HepG2 (cell line): ENCODE data around the gene CAPZA2. TPM values are rescaled to one million over a fixed set of nuclear protein-coding genes. Genes with fewer than 3 reads are reported as not detected.

Source experiments
- ATAC-seq: fragments of 200-7000 bp; cut with Tn5 transposase; 3 replicates; pipeline ENCODE4 v1.9.1; 2020; ENCODE audit warnings: mild to moderate bottlenecking, moderate library complexity
- BruUV-seq: library from RNA; stranded (reverse); fragments of 400-500 nt; replicated peaks from 2 replicates; lab custom pipeline; 2021; lab: Mats Ljungman, UMichigan
- CTCF ChIA-PET: fragments of 300-600 bp; formaldehyde crosslinking; extraction: SDS; loops from one replicate; lab custom pipeline; 2021; ENCODE audit warnings: low total read pairs, inconsistent platforms, low intra/inter-chr PET ratio; lab: Yijun Ruan, JAX
- POLR2A ChIA-PET: fragments of 350-600 bp; sonication (Branson Sonifier 250); formaldehyde crosslinking; loops from one replicate; lab custom pipeline; 2020; ENCODE audit warnings: antibody characterized with exemption, inconsistent platforms; lab: Yijun Ruan, JAX
- DNase-seq: peaks from one replicate; pipeline ENCODE4 v3.0.0-alpha.2; 2015; ENCODE audit warnings: low spot score
- FAIRE-seq: peaks from 3 replicates; lab custom pipeline; 2011; peaks lifted over from hg19 to GRCh38; lab: Jason Lieb, UNC
- H2AFZ ChIP-seq: one replicate; pipeline ENCODE4 v1.6.1; 2011; ENCODE audit warnings: low read length, inconsistent platforms
- H3K27ac ChIP-seq: fragments of 300-600 bp; 3 replicates; pipeline ENCODE4 v1.8.0; 2011; ENCODE audit warnings: mixed run types, mild to moderate bottlenecking, mixed read lengths, low read length, inconsistent platforms; ENCODE audit not compliant: insufficient read depth; ENCODE audit errors: extremely low read length
- H3K27me3 ChIP-seq, 2 experiments: fragments of 200-600 bp in 1 of 2; 2 replicates in 1 of 2; 3 replicates in 1 of 2; pipeline versions ENCODE4 v1.6.0 to v1.8.0; 2011; ENCODE audit warnings: low read length in 2 of 2, mild to moderate bottlenecking in 2 of 2, moderate library complexity in 2 of 2, inconsistent platforms in 1 of 2; ENCODE audit not compliant: insufficient read depth in 2 of 2, control insufficient read depth in 1 of 2
- H3K36me3 ChIP-seq, 2 experiments: fragments of 200-600 bp in 1 of 2; replicated peaks in 1 of 2; 2 replicates in 1 of 2; 3 replicates in 1 of 2; pipeline versions ENCODE4 v1.5.1 to v1.8.0; 2011; ENCODE audit warnings: low read length in 2 of 2, inconsistent platforms in 1 of 2; ENCODE audit not compliant: insufficient read depth in 2 of 2, control insufficient read depth in 1 of 2
- H3K4me1 ChIP-seq: 2 replicates; pipeline ENCODE4 v1.5.1; 2012; ENCODE audit warnings: low read length, inconsistent platforms; ENCODE audit not compliant: insufficient read depth
- H3K4me2 ChIP-seq: 2 replicates; pipeline ENCODE4 v1.6.0; 2011; ENCODE audit warnings: low read depth, low read length, inconsistent platforms
- H3K4me3 ChIP-seq, 3 experiments: fragments of 200-600 bp in 1 of 3; sonication (generic), shearing (Covaris generic) in 1 of 3; replicated peaks in 1 of 3; 2 replicates each; pipeline ENCODE4 v1.5.1; 2011 to 2016; ENCODE audit warnings: low read length in 3 of 3, inconsistent platforms in 2 of 3, low read depth in 2 of 3, mild to moderate bottlenecking in 2 of 3, control low read depth in 1 of 3, mixed read lengths in 1 of 3; ENCODE audit not compliant: insufficient read depth in 1 of 3
- H3K79me2 ChIP-seq: one replicate; pipeline ENCODE4 v1.6.1; 2011; ENCODE audit warnings: low read length, inconsistent platforms; ENCODE audit not compliant: insufficient read depth
- H3K9ac ChIP-seq: 2 replicates; pipeline ENCODE4 v1.6.0; 2011; ENCODE audit warnings: mild to moderate bottlenecking, low read depth, low read length, inconsistent platforms; ENCODE audit not compliant: insufficient read depth
- H3K9me3 ChIP-seq: 2 replicates; pipeline ENCODE4 v1.5.1; 2012; ENCODE audit warnings: mild to moderate bottlenecking, low read length
- H4K20me1 ChIP-seq: 2 replicates; pipeline ENCODE4 v1.6.0; 2011; ENCODE audit warnings: inconsistent platforms, mild to moderate bottlenecking, low read length, moderate library complexity; ENCODE audit not compliant: insufficient read depth
- BRF2 ChIP-seq: sonication (generic); formaldehyde crosslinking; IDR thresholded peaks from 2 replicates; pipeline ENCODE4 v1.8.1; 2022; ENCODE audit warnings: mild to moderate bottlenecking, missing genetic modification reagents
- HNF1B ChIP-seq: sonication (generic); formaldehyde crosslinking; IDR thresholded peaks from 2 replicates; pipeline ENCODE4 v1.5.1; 2020; ENCODE audit warnings: mild to moderate bottlenecking, moderate library complexity, missing genetic modification reagents
- KAT7 ChIP-seq: IDR thresholded peaks from 2 replicates; pipeline ENCODE4 v1.6.1; 2018; ENCODE audit warnings: borderline replicate concordance, missing compliant biosample characterization
- KLF9 ChIP-seq: IDR thresholded peaks from 2 replicates; pipeline ENCODE4 v1.6.1; 2016; ENCODE audit warnings: low read depth
- MAF1 ChIP-seq: sonication (generic); formaldehyde crosslinking; IDR thresholded peaks from 2 replicates; pipeline ENCODE4 v1.5.0; 2020; ENCODE audit warnings: missing genetic modification reagents, borderline replicate concordance
- MEF2D ChIP-seq: sonication (generic); formaldehyde crosslinking; IDR thresholded peaks from 2 replicates; pipeline ENCODE4 v1.5.1; 2020; ENCODE audit warnings: mild to moderate bottlenecking, missing genetic modification reagents
- MTF1 ChIP-seq: sonication (generic); formaldehyde crosslinking; IDR thresholded peaks from 2 replicates; pipeline ENCODE4 v1.5.0; 2020; ENCODE audit warnings: missing genetic modification reagents
- MTF2 ChIP-seq: sonication (generic); formaldehyde crosslinking; IDR thresholded peaks from 2 replicates; pipeline ENCODE4 v1.5.0; 2020; ENCODE audit warnings: missing genetic modification reagents, borderline replicate concordance
- MYPOP ChIP-seq: sonication (generic); formaldehyde crosslinking; IDR thresholded peaks from 2 replicates; pipeline ENCODE4 v1.8.1; 2023; ENCODE audit warnings: mild to moderate bottlenecking, moderate library complexity, missing genetic modification reagents
- NFYC ChIP-seq: IDR thresholded peaks from 2 replicates; pipeline ENCODE4 v1.6.1; 2016; ENCODE audit warnings: missing genetic modification reagents, missing compliant biosample characterization
- PAF1 ChIP-seq: IDR thresholded peaks from 2 replicates; pipeline ENCODE4 v1.6.1; 2016; ENCODE audit warnings: missing genetic modification reagents, missing compliant biosample characterization
- PHF5A ChIP-seq: IDR thresholded peaks from one replicate; pipeline ENCODE4 v1.6.1; 2018; ENCODE audit warnings: low read depth, missing genetic modification reagents; ENCODE audit not compliant: unreplicated experiment
- TAF1 ChIP-seq: sonication (generic); formaldehyde crosslinking; IDR thresholded peaks from 2 replicates; pipeline ENCODE4 v1.4.0; 2020; ENCODE audit warnings: missing genetic modification reagents
- THAP9 ChIP-seq: sonication (generic); formaldehyde crosslinking; IDR thresholded peaks from 2 replicates; pipeline ENCODE4; 2020; ENCODE audit warnings: missing genetic modification reagents, mild to moderate bottlenecking, borderline replicate concordance
- ZBTB7A ChIP-seq: sonication (generic); formaldehyde crosslinking; IDR thresholded peaks from 2 replicates; pipeline ENCODE4 v1.8.0; 2022; ENCODE audit warnings: mild to moderate bottlenecking, missing genetic modification reagents
- ZNF205 ChIP-seq: IDR thresholded peaks from 2 replicates; pipeline ENCODE4 v1.6.1; 2018; ENCODE audit warnings: missing biosample characterization, missing genetic modification reagents
- ZNF263 ChIP-seq: sonication (generic); formaldehyde crosslinking; IDR thresholded peaks from 2 replicates; pipeline ENCODE4 v1.4.0; 2020; ENCODE audit warnings: missing genetic modification reagents
- ZNF703 ChIP-seq: sonication (generic); formaldehyde crosslinking; IDR thresholded peaks from 2 replicates; pipeline ENCODE4 v1.5.1; 2020; ENCODE audit warnings: missing genetic modification reagents, mild to moderate bottlenecking, moderate library complexity, borderline replicate concordance
- WGBS: methylation state at CpG from one replicate; pipeline ENCODE4 v1.1.6; 2017; ENCODE audit warnings: low lambda C conversion rate; 5-methylcytosine and 5-hydroxymethylcytosine counted together
- in situ Hi-C: cut with HindIII; loops from 2 replicates; pipeline ENCODE4 v1.10.0; 2017; ENCODE audit warnings: low pct_unique_long_range_greater_than_20kb; ENCODE audit not compliant: extremely low pct_ligation_motif_present
- intact Hi-C: fragments of 100-400 bp; cut with micrococcal nuclease; formaldehyde crosslinking; loops from one replicate; pipeline ENCODE4 v1.10.0; 2022; ENCODE audit not compliant: unreplicated experiment
- polyA plus RNA-seq, 8 experiments: library from polyadenylated mRNA; depleted of rRNA in 3 of 8; stranded (reverse) in 7 of 8; unstranded in 1 of 8; fragments of >200 nt; fragmentation: Illumina TruSeq in 4 of 8; extraction: Trizol in 4 of 8; gene quantifications; 2 replicates each; pipeline versions ENCODE4 v1.2.1 to v1.2.3, GENCODE V29; 2011 to 2016; ENCODE audit warnings: low read depth in 4 of 8, missing spikeins in 1 of 8, mixed read lengths in 1 of 8; ENCODE audit not compliant: insufficient read depth in 1 of 8
- total RNA-seq, 5 experiments: library from RNA; depleted of rRNA; stranded (reverse); fragments of >200 nt; fragmentation: Illumina TruSeq; extraction: Trizol; gene quantifications; 2 replicates each; pipeline ENCODE4 v1.2.3, GENCODE V29; 2016; ENCODE audit warnings: low read depth in 1 of 5

CAPZA2 gene
- total and polyA plus RNA-seq, 2 of the 13 experiments (the other 11 are each of a cell fraction or from before 2014, with no cell fraction given), result 38.4 to 199 TPM

- Histone ChIP-seq H3K4me3 (peak overlapping the region in 1 of 3 experiments; percentile 88; a peak in 1 of 6 replicates), H2AFZ (peak overlapping the region; percentile 66), H3K4me1 (peaks cover 37% of the 10 kb centered on the region), H3K9me3 (no peaks in the 10 kb centered on the region), H3K27me3 (no peaks in the 10 kb centered on the region; a peak in 1 of 5 replicates), H3K36me3 (no peaks in the 10 kb centered on the region), H3K79me2 (peaks cover 39% of the 10 kb centered on the region), H3K27ac (no peak overlapping the region), H3K9ac (no peak overlapping the region), H4K20me1 (peaks cover 19% of the 10 kb centered on the region), H3K4me2 (peak overlapping the region; percentile 64)
- DNase-seq, result no peak
- ATAC-seq, result no peak
- ChIA-PET CTCF (no interaction called here), POLR2A (no interaction called here)
- in situ Hi-C loops, result no loop called here
- 54% methylated on average over 4 of the region's 4 CpGs for WGBS
- BruUV-seq, result no TSS peak
- TF ChIP-seq THAP9 (CRISPR knock-in tag) (no peak), ZNF205 (CRISPR knock-in tag) (no peak), MYPOP (no peak), ZNF263 (CRISPR knock-in tag) (no peak), KLF9 (CRISPR knock-in tag) (no peak), MEF2D (CRISPR knock-in tag) (no peak), PAF1 (CRISPR knock-in tag) (no peak), HNF1B (CRISPR knock-in tag) (0 out of 2 replicates have a peak, but pooled peaks have one; percentile 3), KAT7 (CRISPR knock-in tag) (0 out of 2 replicates have a peak, but pooled peaks have one; percentile 4), NFYC (CRISPR knock-in tag) (no peak), ZNF703 (no peak), MTF1 (CRISPR knock-in tag) (no peak), TAF1 (CRISPR knock-in tag) (no peak), ZBTB7A (no peak), BRF2 (CRISPR knock-in tag) (no peak), PHF5A (CRISPR knock-in tag) (no peak), MTF2 (CRISPR knock-in tag) (no peak), MAF1 (CRISPR knock-in tag) (no peak)
- intact Hi-C loops, result loop anchor here (1.0 to 10.0 kb wide), 3 partner anchors 21 to 53 kb away; no protein-coding TSS in a partner anchor
- no peak for FAIRE-seq
Observed at GRCh38 chr7:116861717-116862116, 670 bp upstream of the CAPZA2 start.
